ENCODE results near the gene SHISA3. TPM values are rescaled to one million over a fixed set of nuclear protein-coding genes. Genes with fewer than 3 reads are reported as not detected.

The SHISA3 gene
- total RNA-seq, 1 experiment from 2014 or later, result 6.0 TPM

- TF ChIP-seq ZMAT4 (CRISPR knock-in tag; IDR thresholded peaks at IDR 0.05) (no peak), ZNF232 (CRISPR knock-in tag; IDR thresholded peaks at IDR 0.05) (no peak), EMX1 (CRISPR knock-in tag; IDR thresholded peaks at IDR 0.05) (no peak), ATF1 (CRISPR knock-in tag; IDR thresholded peaks at IDR 0.05) (no peak), ATF6 (CRISPR knock-in tag; IDR thresholded peaks at IDR 0.05) (no peak), CREM (CRISPR knock-in tag; IDR thresholded peaks at IDR 0.05) (no peak)
Observed at GRCh38 chr4:42446823-42447222, 49.5 kb downstream of the SHISA3 start (continued).

Other genes with a start within 250 kb of the SHISA3 start
- 40.0 to 43.4 TPM (median 43.0 TPM) in 3 replicates for gene BEND4, start 244.8 kb upstream of the SHISA3 start, total RNA-seq (2021)

Data from WTC11 (cell line).